Activated CD4-positive, alpha-beta T cell treated with anti-CD3 and anti-CD28 coated beads, Interleukin-2, amount 10 ng/mL, durations not matched to agents 24 days and 14 days (primary cell): ENCODE measurements around the gene SHBG. TPM values are rescaled to one million over a fixed set of nuclear protein-coding genes. Genes with fewer than 3 reads are reported as not detected.

Source experiments
- DNase-seq: peaks from one replicate; pipeline ENCODE4 v3.0.0; 2022
- H3K27ac Mint-ChIP-seq: one replicate; pipeline ENCODE4 v1.8.0; 2022; ENCODE audit warnings: mild to moderate bottlenecking, mixed read lengths
- H3K27me3 Mint-ChIP-seq: one replicate; pipeline ENCODE4 v1.8.0; 2022; ENCODE audit warnings: mixed read lengths
- H3K36me3 Mint-ChIP-seq: one replicate; pipeline ENCODE4 v1.8.0; 2022; ENCODE audit warnings: low read depth, mild to moderate bottlenecking, mixed read lengths
- H3K4me1 Mint-ChIP-seq: one replicate; pipeline ENCODE4 v1.8.0; 2021; ENCODE audit warnings: mixed read lengths
- H3K4me3 Mint-ChIP-seq: one replicate; pipeline ENCODE4 v1.8.0; 2022; ENCODE audit warnings: mild to moderate bottlenecking, moderate library complexity, mixed read lengths
- H3K9me3 Mint-ChIP-seq: one replicate; pipeline ENCODE4 v1.8.0; 2021; ENCODE audit warnings: mixed read lengths
- intact Hi-C: fragments of 100-400 bp; cut with micrococcal nuclease; formaldehyde crosslinking; loops from one replicate; pipeline ENCODE4 v1.15.1; 2023
- total RNA-seq: library from RNA; stranded (reverse); gene quantifications from 2 replicates; pipeline ENCODE4 v1.2.3, GENCODE V29; 2022

SHBG gene
- total RNA-seq: not detected in 2 replicates

- Mint-ChIP-seq H3K27me3 (no peaks in the 10 kb centered on the region), H3K36me3 (peaks cover 5% of the 10 kb centered on the region), H3K4me3 (no peak within 1 kb of the TSS), H3K9me3 (no peaks in the 10 kb centered on the region), H3K27ac (no peak within 1 kb of the TSS), H3K4me1 (peaks cover 14% of the 10 kb centered on the region)
- intact Hi-C loops: no loop called here
- no peak for DNase-seq
Observed at GRCh38 chr17:7629939-7630571, at the start of gene SHBG. SHBG (plus strand) TSS chr17:7630135; CDS start chr17:7630173, 38 bp downstream.

GRCh38 chr17:7580604-7581575 lies 49.0 kb upstream of the SHBG start:
- Mint-ChIP-seq H3K27ac (peak overlapping the region; percentile 79), H3K36me3 (peaks cover 70% of the 10 kb centered on the region), H3K27me3 (no peaks in the 10 kb centered on the region), H3K9me3 (no peaks in the 10 kb centered on the region), H3K4me1 (peaks cover 68% of the 10 kb centered on the region), H3K4me3 (peak overlapping the region; percentile 27)
- DNase-seq: peak; percentile 62
- intact Hi-C loops: no loop called here

GRCh38 chr17:7582396-7583252 lies 47.3 kb upstream of the SHBG start:
- Mint-ChIP-seq H3K9me3 (no peaks in the 10 kb centered on the region), H3K4me3 (peak overlapping the region; percentile 89), H3K27me3 (no peaks in the 10 kb centered on the region), H3K36me3 (peaks cover 60% of the 10 kb centered on the region), H3K4me1 (peaks cover 51% of the 10 kb centered on the region), H3K27ac (peak overlapping the region; percentile 99)
- peak; percentile 63 for DNase-seq
- intact Hi-C loops: loop anchor here (1.0 kb wide), 2 partner anchors 10 to 33 kb away; no protein-coding TSS in a partner anchor

GRCh38 chr17:7583253-7584109 lies 46.5 kb upstream of the SHBG start, which contains the start of gene MPDU1:
MPDU1 (plus strand) TSS chr17:7583852; CDS start chr17:7583863, 11 bp downstream.
- peaks cover 58% of the 10 kb centered on the region for H3K36me3 Mint-ChIP-seq
- H3K4me1 Mint-ChIP-seq: peaks cover 46% of the 10 kb centered on the region
- peak within 1 kb of the TSS; percentile 89 for H3K4me3 Mint-ChIP-seq
- no peaks in the 10 kb centered on the region for H3K9me3 Mint-ChIP-seq
- peak within 1 kb of the TSS; percentile 99 for H3K27ac Mint-ChIP-seq
- H3K27me3 Mint-ChIP-seq: no peaks in the 10 kb centered on the region
- peak; percentile 99 for DNase-seq
- intact Hi-C loops: loop anchor here (1.0 kb wide), 2 partner anchors 11 to 32 kb away; no protein-coding TSS in a partner anchor

- peak; percentile 57 for DNase-seq
- Mint-ChIP-seq H3K9me3 (no peaks in the 10 kb centered on the region), H3K27ac (peak overlapping the region; percentile 67), H3K27me3 (no peaks in the 10 kb centered on the region), H3K4me1 (peaks cover 20% of the 10 kb centered on the region), H3K4me3 (no peak overlapping the region), H3K36me3 (peaks cover 49% of the 10 kb centered on the region)
- intact Hi-C loops: no loop called here
Observed at GRCh38 chr17:7586673-7587419, 43.1 kb upstream of the SHBG start.

GRCh38 chr17:7587420-7588151 lies 42.3 kb upstream of the SHBG start:
- intact Hi-C loops: no loop called here
- H3K36me3 Mint-ChIP-seq: peaks cover 53% of the 10 kb centered on the region

GRCh38 chr17:7588553-7589203 lies 41.3 kb upstream of the SHBG start:
- peaks cover 56% of the 10 kb centered on the region for H3K36me3 Mint-ChIP-seq
- intact Hi-C loops: loop anchor here (1.0 kb wide), 1 partner anchor 74 kb away; no protein-coding TSS in a partner anchor
- H3K4me3 Mint-ChIP-seq: no peak overlapping the region
- H3K9me3 Mint-ChIP-seq: no peaks in the 10 kb centered on the region
- peaks cover 9% of the 10 kb centered on the region for H3K4me1 Mint-ChIP-seq
- DNase-seq: peak; percentile 56
- no peaks in the 10 kb centered on the region for H3K27me3 Mint-ChIP-seq
- no peak overlapping the region for H3K27ac Mint-ChIP-seq

More at GRCh38 chr17:7587420-7588151, 42.3 kb upstream of the SHBG start:
- Mint-ChIP-seq H3K4me1 (peaks cover 15% of the 10 kb centered on the region), H3K27me3 (no peaks in the 10 kb centered on the region), H3K4me3 (no peak overlapping the region), H3K27ac (peak overlapping the region; percentile 67), H3K9me3 (no peaks in the 10 kb centered on the region)
- peak; percentile 56 for DNase-seq

- DNase-seq: peak; percentile 90
- intact Hi-C loops: loop anchor here (1.0 kb wide), 1 partner anchor 75 kb away; no protein-coding TSS in a partner anchor
- Mint-ChIP-seq H3K9me3 (no peaks in the 10 kb centered on the region), H3K27ac (no peak overlapping the region), H3K4me3 (no peak overlapping the region), H3K4me1 (peaks cover 9% of the 10 kb centered on the region), H3K36me3 (peaks cover 59% of the 10 kb centered on the region), H3K27me3 (no peaks in the 10 kb centered on the region)
Observed at GRCh38 chr17:7589204-7589868, 40.6 kb upstream of the SHBG start.

- no peaks in the 10 kb centered on the region for H3K27me3 Mint-ChIP-seq
- H3K9me3 Mint-ChIP-seq: no peaks in the 10 kb centered on the region
- no peak within 1 kb of the TSS for H3K27ac Mint-ChIP-seq
- H3K36me3 Mint-ChIP-seq: peaks cover 59% of the 10 kb centered on the region
- H3K4me3 Mint-ChIP-seq: no peak within 1 kb of the TSS
- intact Hi-C loops: loop anchor here (1.0 kb wide), 1 partner anchor 76 kb away; no protein-coding TSS in a partner anchor
- H3K4me1 Mint-ChIP-seq: peaks cover 6% of the 10 kb centered on the region
- peak; percentile 59 for DNase-seq
Observed at GRCh38 chr17:7589891-7590691, 39.8 kb upstream of the SHBG start, which contains the start of gene SOX15. SOX15 (minus strand) TSS chr17:7590094; CDS start chr17:7589676, 418 bp downstream.

GRCh38 chr17:7590743-7591142 lies 39.2 kb upstream of the SHBG start:
- intact Hi-C loops: no loop called here
- Mint-ChIP-seq H3K4me3 (no peak overlapping the region), H3K4me1 (peaks cover 4% of the 10 kb centered on the region), H3K27ac (no peak overlapping the region), H3K9me3 (no peaks in the 10 kb centered on the region), H3K27me3 (no peaks in the 10 kb centered on the region), H3K36me3 (peaks cover 64% of the 10 kb centered on the region)
- peak; percentile 57 for DNase-seq
